GM11168 (cell line): ENCODE data around the gene NRDE2.

Source experiments
- in situ Hi-C: fragments of 300-500 bp; cut with MboI; formaldehyde crosslinking; loops from one replicate; pipeline ENCODE4 v1.12.0; 2022; ENCODE audit warnings: low sequenced_read_pairs; ENCODE audit not compliant: unreplicated experiment

NRDE2 gene, protein sequence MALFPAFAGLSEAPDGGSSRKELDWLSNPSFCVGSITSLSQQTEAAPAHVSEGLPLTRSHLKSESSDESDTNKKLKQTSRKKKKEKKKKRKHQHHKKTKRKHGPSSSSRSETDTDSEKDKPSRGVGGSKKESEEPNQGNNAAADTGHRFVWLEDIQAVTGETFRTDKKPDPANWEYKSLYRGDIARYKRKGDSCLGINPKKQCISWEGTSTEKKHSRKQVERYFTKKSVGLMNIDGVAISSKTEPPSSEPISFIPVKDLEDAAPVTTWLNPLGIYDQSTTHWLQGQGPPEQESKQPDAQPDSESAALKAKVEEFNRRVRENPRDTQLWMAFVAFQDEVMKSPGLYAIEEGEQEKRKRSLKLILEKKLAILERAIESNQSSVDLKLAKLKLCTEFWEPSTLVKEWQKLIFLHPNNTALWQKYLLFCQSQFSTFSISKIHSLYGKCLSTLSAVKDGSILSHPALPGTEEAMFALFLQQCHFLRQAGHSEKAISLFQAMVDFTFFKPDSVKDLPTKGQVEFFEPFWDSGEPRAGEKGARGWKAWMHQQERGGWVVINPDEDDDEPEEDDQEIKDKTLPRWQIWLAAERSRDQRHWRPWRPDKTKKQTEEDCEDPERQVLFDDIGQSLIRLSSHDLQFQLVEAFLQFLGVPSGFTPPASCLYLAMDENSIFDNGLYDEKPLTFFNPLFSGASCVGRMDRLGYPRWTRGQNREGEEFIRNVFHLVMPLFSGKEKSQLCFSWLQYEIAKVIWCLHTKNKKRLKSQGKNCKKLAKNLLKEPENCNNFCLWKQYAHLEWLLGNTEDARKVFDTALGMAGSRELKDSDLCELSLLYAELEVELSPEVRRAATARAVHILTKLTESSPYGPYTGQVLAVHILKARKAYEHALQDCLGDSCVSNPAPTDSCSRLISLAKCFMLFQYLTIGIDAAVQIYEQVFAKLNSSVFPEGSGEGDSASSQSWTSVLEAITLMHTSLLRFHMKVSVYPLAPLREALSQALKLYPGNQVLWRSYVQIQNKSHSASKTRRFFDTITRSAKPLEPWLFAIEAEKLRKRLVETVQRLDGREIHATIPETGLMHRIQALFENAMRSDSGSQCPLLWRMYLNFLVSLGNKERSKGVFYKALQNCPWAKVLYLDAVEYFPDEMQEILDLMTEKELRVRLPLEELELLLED

DNA sequence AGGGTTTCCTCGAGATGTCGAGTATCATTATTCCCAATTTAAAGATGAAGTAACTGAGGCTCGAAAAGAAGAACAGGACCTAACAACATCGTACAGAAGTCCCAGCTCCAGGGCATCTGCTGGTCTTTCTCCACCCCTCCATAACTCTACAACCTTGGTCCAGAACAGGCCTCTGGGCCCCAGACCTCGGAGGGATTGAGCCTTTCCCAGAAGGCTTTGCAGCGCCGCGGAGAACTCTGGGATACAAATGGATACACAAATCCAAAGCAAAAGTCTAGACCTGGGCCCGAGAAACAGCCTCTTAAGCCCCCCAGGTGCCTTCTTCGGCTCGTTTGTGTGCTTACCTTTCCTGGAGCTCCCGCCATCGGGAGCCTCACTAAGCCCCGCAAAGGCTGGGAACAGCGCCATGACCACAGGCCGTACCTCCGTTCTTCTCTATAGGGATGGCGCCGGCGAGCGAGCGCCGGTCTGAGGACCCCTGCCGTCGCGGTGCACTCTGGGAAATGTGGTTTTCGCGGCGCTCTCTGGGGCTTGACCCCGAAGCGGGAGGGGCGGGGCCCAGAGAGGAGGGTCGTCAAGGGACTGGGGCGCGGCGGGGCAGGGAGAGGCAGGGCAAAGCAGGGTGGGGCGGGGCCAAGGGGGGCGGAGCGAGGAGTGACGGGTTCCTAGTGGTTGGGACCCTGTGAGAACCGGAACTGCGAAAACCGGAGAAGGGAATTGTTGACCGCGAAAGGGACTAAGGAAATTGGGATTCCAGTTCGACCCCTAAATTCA is at the start of gene NRDE2:
NRDE2 (minus strand) TSS at position 445 of the 774 bp plus-strand sequence; CDS start at position 408, 37 bp downstream.
- in situ Hi-C loops = no loop called here

DNA sequence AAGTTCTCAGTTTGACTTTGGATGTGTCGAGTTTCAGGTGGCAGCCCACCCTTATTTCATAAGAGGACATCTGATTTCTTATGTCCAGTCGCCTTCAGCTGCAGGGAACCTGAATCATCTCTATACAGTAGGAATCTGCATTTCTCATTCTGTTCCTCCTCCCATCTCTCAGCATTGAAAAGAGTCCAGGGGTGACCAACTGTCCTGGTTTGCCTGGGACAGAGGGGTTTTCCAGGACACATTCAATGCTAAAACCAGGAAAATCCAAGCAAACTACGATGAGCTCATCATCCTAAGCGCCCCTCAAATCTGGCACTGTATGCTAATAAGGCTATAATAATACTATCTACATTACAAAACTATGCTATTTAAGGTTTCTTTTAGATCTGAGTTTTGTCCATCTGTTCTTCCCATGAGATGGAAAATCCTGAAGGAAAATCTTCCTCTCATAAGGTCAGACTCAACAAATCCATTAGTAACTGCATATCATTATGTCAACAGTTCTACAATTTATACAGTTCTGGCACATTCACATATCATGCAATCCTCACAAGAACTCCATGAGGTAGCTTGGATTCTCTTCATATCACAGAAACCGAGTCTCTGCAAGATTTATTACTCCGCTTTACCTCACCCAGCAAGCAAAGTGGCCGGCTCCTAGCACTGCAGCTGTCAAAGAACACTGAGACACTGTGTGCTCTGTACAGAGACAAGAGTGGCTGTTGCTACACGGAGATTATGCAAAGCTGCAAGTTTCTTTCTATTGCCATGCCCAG is 49.5 kb upstream of the NRDE2 start:
- in situ Hi-C loops = no loop called here

DNA sequence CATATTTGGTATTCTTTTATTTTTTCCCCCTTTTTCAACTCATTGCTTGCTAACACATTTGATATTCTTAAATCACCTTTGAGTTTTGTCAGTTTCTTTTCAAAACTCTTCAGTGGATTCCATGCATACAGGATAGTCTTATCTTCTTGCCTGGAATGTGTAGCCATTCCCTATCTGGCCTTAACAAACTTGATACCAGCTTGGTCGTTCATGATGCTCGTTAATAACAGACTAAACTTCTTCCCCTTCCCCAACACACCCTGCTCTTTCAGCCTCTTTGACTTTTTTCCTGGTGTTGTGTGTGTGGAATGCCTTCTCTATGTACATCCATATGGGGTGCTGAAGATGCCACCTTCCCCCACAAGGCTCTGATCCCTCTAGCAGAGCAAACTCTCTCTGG is 47.4 kb upstream of the NRDE2 start:
- in situ Hi-C loops = no loop called here

DNA sequence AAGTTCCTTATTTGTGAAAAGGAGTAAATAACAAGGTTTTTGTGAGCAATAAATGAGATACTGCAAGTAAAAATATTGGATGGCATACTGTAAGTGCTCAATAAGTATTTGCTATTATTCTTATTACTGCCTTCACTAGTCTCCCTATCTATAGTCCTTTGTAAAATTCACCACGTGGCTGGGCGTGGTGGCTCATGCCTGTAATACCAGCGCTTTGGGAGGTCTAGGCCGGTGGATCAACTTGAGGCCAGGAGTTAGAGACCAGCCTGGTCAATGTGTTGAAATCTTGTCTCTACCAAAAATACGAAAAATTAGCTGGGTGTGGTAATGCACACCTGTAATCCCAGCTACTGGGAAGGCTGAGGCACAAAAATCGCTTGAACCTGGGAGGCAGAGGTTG is 46.5 kb upstream of the NRDE2 start:
- in situ Hi-C loops = no loop called here

DNA sequence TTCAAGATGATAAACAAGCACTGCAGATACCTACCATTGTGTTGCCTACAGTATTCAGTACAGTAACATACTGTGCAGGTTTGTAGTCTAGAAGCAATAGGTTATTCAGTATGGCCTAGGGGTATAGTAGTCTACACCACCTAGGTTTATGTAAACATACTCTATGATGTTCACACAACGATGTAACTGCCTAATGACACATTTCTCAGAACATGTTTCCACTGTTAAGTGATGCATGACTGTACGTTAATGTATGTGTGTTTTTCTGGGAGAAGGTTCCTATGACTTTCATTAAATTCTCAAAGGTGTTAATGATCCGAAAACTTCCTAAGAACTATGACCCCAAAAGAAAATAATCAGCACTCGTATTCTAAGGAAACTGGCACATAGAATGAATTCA is 44.2 kb upstream of the NRDE2 start:
- in situ Hi-C loops = no loop called here

DNA sequence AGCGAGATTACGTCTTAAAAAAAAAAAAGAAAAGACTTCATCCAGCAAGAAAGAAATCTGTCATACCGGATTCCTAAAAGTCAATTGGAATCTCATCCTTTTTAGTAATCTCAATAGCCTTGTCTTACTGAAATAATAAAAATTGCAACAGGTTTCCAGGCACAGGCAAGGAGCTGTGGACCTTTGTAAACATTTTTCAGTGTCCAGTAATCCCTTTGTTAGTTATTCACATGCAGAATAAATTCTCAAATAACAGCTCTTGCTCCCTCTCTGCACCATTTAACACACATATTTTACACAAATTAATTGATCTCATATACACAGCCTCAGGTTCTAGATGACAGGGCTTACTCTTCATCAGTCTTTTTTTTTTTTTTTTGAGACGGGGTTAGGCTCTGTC is 43.1 kb upstream of the NRDE2 start:
- in situ Hi-C loops = no loop called here

DNA sequence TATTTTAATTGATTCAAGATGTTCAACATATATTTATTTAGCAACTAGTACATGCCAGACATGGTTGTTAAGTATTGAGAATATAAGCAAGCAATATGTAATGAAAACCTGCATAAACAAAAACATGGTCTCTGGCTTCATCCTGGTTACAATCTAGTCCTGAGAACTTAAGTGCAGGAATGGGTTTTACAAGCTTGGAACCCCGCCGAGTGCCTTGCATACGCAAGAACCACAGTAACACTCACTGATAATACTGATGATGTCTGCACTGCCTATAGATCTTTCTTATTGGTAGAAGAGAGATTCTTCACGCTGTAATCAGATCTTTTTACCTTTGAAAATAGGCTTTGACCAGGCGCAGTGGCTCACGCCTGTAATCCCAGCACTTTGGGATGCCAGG is 42.1 kb upstream of the NRDE2 start:
- in situ Hi-C loops = no loop called here

DNA sequence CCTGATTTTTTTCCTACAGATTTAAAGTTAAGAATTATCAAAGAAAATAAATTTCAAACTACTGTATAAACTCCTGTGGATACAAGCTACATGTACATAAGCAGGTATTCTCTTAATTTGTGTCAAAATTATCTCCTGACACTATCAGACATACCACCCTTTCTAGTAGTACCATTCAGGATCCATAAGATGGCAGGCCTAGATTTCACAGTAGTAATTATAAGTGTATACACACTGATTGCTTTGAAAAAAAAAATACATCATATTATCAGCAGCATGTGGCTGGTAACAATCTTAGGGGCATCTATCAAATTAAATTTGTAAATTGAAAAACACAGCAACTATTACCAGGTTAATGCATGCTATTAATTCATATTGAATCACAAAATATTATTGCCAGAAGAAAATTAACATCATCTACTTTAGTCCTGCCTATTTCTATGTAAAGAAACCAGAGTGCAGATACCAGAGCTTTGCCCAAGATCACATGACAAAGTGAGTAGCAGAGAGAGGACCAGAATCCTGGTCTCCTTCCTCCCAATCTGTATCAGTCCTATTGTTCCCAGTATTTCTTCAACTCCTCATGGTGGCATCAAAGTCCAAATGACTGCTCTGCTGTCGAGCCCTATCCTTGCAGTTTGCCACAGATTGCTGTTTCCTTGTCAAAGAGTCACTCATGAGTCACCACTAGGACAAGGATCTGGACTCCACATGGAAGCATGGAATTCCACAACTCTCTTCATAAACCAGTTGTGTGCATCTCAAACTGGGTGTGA is 37.4 kb upstream of the NRDE2 start:
- in situ Hi-C loops = no loop called here

DNA sequence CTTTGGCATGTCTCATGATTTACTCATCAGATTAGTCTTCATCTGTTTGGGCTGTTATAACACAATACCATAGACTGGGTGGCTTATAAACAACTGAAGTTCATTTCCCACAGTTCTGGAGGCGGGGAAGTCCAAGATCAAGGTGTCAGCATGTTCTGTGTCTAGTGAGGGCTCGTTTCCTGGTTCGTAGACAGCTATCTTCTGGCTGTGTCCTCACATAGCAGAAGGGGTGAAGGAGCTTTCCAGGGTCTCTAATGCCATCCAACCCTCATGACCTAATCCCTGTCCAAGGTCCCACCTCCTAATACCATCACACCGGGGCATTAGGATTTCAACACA is 30.8 kb upstream of the NRDE2 start:
- in situ Hi-C loops = no loop called here

DNA sequence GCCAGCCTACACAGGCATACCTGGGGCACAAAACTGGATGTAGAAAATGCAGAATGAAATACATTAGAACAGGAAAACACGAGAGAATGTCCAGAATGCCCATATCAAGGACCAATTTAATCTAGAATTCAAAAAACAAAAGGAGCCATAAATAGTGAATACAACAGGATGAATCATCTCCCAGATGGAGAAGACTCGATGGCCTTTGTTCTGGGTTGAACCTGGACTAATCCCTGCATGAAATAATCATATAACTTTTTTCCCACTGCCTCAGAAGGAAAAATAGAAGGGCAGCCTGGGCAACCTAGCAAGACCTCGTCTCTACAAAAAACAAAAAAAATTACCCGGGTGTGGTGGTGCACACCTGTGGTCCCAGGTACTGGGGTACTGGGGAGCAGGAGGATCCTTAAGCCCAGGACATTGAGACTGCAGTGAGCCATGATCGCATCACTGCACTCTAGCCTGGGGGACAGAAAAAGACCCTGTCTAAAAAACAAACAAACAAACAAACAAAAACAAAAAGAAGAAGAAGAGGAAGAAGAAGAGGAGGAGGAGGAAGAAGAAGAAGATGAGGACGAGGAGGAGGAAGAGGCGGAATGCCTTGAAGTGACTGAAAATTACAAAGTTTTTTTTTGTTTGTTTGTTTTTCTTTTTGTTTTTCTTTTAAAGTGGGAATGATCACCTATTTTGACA is 30.3 kb upstream of the NRDE2 start:
- in situ Hi-C loops = no loop called here

DNA sequence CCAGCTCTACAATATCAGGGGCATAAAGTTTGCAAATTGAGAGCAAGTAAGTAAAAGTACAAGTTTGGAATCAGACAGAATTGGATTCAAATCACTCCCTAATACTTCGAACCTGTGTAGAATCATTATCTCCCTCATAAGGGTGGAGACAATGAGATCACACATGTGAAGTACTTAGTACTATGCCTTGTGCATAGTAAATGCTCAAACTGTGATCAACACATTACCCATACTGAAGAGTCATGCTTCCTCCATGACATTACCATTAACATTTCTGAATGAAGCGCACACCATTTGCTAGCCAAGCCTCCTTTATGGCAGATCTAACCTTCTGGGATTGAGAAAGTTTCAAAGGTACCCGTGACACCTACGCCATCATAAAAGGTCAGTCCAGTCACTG is 26.6 kb upstream of the NRDE2 start:
- in situ Hi-C loops = no loop called here

DNA sequence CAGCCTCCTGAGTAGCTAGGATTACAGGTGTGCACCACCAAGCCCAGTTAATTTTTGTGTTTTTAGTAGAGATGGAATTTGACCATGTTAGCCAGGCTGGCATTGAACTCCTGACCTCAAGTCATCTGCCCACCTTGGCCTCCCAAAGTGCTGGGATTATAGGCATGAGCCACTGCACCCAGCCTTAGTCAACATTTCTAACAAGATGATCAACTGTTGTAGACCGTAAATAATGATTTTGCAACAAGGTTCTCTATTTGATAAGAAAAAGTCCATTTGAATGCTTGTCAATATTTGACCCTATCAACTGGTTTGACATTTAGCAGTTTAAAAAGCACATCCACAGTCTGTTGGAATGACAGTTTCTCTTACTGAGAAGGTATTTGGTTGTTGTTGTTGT is 25.2 kb upstream of the NRDE2 start:
- in situ Hi-C loops = no loop called here

DNA sequence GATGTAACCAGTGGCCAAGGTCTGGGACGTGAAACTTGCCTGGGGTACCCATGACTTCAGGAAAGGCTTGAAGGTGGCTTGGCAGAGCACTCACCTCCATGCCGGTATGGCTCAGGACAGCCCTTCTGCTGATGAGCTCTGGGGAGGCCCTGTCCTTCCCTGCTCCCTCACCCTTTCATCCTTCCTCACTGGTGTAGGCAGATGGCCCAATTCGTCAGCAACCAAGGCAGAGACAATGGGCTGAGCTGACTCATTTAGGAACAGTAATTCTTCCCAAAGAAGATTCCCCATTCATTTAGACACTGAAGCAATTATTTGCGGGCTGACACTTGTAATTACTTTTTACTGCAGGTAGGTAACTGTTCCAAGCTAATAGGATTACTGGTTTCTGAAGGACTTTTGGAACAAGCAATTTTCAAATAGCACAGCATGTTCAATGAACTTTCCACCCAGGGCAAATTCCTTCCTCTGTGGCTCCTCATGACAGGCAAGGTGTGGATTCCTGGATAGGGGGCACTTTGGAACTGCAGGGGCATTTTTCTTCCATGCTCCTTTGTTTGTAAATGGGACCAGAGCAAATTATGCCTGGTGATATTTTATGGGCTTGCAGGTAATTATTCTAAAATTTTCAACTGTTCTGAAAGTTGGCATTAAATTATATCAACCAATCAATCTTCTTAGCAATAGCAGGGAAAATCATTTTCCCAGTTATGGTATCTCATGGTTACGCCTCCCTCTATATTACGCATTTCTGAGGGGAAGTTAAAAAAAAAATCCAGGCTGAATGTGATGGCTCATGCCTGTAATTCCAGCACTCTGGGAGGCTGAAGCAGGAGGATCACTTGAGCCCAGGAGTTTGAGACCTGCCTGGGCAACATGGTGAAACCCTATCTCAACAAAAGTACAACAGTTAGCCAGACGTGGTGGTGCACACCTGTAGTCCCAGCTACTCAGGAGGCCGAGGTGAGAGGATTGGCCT is 24.1 kb upstream of the NRDE2 start:
- in situ Hi-C loops = no loop called here

DNA sequence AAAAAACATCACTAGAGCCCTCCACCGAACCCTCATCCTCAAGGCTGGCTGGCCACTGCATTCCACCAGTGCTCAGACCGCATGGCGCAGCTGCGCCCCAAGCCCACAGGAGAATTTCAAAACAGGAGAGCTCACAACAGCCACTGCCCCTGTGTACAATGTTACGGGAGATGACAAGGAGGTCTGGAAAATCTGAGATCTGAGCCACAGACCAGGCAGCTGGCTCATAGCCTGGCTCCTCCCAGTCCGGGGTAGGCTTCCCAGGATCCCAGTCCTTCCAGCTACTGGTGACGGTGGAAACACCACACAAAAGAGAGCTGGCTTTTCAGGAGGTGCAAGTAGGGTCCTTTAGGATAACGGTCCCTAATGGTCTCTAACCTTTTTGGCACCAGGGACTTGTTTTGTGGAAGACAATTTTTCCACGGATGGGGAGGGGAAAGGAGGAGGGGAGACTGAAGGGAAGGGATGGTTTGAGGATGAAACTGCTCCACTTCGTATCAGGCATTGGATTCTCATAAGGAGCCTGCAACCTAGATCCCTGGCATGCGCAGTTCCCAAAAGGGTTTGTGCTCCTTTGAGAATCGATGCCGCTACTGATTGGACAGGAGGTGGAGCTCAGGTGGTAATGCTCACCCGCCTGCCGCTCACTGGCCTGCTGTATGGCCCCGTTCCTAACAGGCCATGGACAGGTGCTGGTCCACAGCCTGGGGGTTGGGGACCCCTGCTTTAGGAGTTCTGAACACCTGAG is 23.0 kb upstream of the NRDE2 start:
- in situ Hi-C loops = no loop called here

DNA sequence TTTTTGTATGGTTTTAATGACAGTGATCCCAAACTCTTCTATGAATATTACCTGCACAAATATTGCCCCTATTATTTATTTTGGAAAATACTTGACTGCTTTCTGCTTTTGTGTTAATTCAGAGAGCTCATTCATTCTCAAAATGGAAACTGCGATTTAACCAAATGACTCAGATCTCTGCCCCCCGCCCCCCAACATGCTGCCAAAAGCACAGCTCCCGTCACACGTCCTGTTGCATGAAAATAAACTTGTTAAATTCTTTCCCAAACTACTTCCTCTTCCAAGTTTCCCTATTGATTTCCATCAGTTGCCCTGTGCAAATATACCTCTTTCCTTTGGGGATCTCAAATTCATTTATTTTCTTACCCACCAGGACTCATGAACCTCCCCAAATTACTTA is 18.0 kb upstream of the NRDE2 start:
- in situ Hi-C loops = no loop called here

DNA sequence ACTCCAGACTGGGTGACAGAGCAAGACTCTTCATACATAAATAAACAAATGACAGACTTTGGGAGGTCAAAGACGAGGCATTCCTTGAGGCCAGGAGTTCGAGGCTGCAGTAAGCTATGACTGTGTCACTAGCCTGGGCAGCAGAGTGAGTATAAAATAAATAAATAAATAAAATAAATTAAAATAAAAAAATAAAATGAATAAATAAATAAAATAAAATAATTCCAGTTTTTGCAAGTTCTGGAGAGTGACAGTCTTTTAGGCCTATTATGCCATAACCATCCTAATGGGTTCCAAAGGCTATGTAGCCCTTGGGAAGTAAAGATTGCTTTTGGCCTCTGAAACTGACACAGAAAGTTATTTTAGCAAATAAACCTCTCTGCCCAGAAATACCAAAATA is 16.5 kb upstream of the NRDE2 start:
- in situ Hi-C loops = no loop called here

DNA sequence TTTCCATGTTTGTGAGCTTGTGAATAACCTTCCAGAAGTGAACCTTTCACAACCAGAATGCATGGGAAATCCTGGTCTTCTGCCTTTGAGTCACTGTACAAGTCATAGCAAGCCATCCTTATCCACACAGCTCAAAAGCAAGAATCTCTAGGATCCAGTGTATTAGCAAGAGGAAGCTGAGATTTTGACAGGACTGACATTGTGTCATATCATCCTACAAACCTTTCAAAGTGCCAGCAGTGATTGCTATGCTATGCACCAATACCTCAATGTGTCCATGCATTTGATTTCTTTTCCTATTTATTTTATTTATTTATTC is 13.5 kb upstream of the NRDE2 start:
- in situ Hi-C loops = no loop called here
